GM12891 (cell line): ENCODE measurements around the gene RER1.

Experiments
- PAX5 ChIP-seq: IDR thresholded peaks from 2 replicates; pipeline ENCODE4 v1.6.1; 2011; ENCODE audit warnings: low read length, moderate library complexity, mild to moderate bottlenecking; ENCODE audit not compliant: insufficient read depth, severe bottlenecking
- POLR2A ChIP-seq: IDR thresholded peaks from 2 replicates; pipeline ENCODE4 v1.6.1; 2011; ENCODE audit warnings: low read depth, low read length, control low read depth
- POLR2AphosphoS5 ChIP-seq: IDR thresholded peaks from 2 replicates; pipeline ENCODE4 v1.6.1; 2011; ENCODE audit warnings: low read depth, low read length, control low read depth
- POU2F2 ChIP-seq: IDR thresholded peaks from 2 replicates; pipeline ENCODE4 v1.6.1; 2011; ENCODE audit warnings: low read depth, mild to moderate bottlenecking, control low read depth, low read length, moderate library complexity
- SPI1 ChIP-seq: IDR thresholded peaks from 2 replicates; pipeline ENCODE4 v1.6.1; 2011; ENCODE audit warnings: low read depth, low read length, control low read depth
- TAF1 ChIP-seq: IDR thresholded peaks from 2 replicates; pipeline ENCODE4 v1.6.1; 2011; ENCODE audit warnings: low read depth, low read length, control low read depth

DNA sequence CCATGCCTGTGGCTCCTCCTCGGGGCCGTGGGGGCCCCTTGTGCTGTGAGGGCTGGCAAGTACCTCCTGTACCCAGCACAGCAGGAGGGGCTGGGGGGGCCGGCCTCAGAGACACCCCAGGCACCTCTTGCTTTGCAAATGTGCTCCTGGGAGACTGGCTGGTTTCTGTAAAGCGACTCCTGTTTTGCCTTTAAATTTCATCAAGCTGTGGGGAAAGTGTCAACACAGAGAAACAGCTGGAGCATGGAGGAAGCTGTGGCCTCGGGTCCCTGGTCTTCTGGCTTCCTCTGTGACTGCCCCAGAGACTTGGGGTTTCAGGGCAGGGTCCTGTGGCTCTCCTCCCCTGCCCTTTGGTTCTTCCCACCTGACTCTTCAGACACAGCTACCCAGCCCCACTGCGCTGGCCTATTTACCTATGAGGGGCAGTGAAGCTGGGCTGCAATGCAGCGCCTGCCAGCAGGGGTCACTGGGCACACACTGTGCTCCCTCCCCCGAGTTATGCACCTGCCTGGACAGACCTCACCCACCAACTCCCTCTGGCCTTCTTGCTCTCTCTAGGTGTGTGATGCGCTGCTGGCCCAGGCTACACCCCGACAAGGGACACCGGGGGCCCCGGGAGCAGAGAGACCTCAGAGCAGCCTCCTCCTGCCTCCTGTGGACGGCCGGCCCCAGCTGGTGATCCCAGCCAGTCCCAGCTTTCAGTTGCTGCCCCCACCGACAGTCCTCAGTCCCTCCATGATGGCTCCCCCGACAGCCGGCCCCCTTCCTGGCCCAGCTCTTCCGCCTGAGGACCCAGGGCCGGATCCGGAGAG, 38.3 kb downstream of the RER1 start:
- TF ChIP-seq POLR2AphosphoS5: no peak
- TF ChIP-seq POLR2A: no peak
- TF ChIP-seq PAX5: no peak
- TF ChIP-seq TAF1: no peak
- no peak for TF ChIP-seq SPI1
- no peak for TF ChIP-seq POU2F2
